Endodermal cell (in vitro differentiated cells): ENCODE results near the gene EXOC3L2. TPM values are rescaled to one million over a fixed set of nuclear protein-coding genes. Genes with fewer than 3 reads are reported as not detected.
A peak's percentile ranks its signal among the peaks of the same experiment; 100 is the strongest.

Experiments used
- DNase-seq: peaks from one replicate; pipeline ENCODE4 v3.0.0-alpha.2; 2017
- H3K27ac ChIP-seq: 2 replicates; pipeline ENCODE4 v1.5.1; 2013; ENCODE audit warnings: mild to moderate bottlenecking, low read depth, low read length, moderate library complexity
- H3K27me3 ChIP-seq: 2 replicates; pipeline ENCODE4 v1.6.1; 2013; ENCODE audit warnings: mild to moderate bottlenecking, low read length, moderate library complexity; ENCODE audit not compliant: insufficient read depth, control insufficient read depth, poor library complexity, severe bottlenecking
- H3K36me3 ChIP-seq: 2 replicates; pipeline ENCODE4 v1.7.0; 2013; ENCODE audit warnings: mild to moderate bottlenecking, low read length, moderate library complexity; ENCODE audit not compliant: control insufficient read depth, insufficient read depth
- H3K4me1 ChIP-seq: one replicate; pipeline ENCODE4 v1.7.0; 2013; ENCODE audit warnings: low read length; ENCODE audit not compliant: control insufficient read depth, insufficient read depth
- H3K4me3 ChIP-seq: 2 replicates; pipeline ENCODE4 v1.5.1; 2013; ENCODE audit warnings: mild to moderate bottlenecking, low read length, moderate library complexity
- H3K9ac ChIP-seq: 2 replicates; pipeline ENCODE4 v1.6.1; 2013; ENCODE audit warnings: mild to moderate bottlenecking, low read length, moderate library complexity; ENCODE audit not compliant: poor library complexity, severe bottlenecking; ENCODE audit errors: extremely low read depth
- H3K9me3 ChIP-seq: 2 replicates; pipeline ENCODE4 v1.6.1; 2013; ENCODE audit warnings: mild to moderate bottlenecking, low read length, moderate library complexity; ENCODE audit not compliant: control insufficient read depth
- H3K27ac Mint-ChIP-seq: 2 replicates; pipeline ENCODE4 v1.8.0; 2020; ENCODE audit warnings: mixed read lengths
- H3K27me3 Mint-ChIP-seq: 2 replicates; pipeline ENCODE4 v1.8.0; 2021; ENCODE audit warnings: mild to moderate bottlenecking, mixed read lengths; ENCODE audit not compliant: insufficient read depth
- H3K36me3 Mint-ChIP-seq: 2 replicates; pipeline ENCODE4 v1.8.0; 2020; ENCODE audit warnings: low read depth, mixed read lengths
- H3K4me1 Mint-ChIP-seq: 2 replicates; pipeline ENCODE4 v1.8.0; 2020; ENCODE audit warnings: mixed read lengths
- H3K4me3 Mint-ChIP-seq: 2 replicates; pipeline ENCODE4 v1.8.0; 2020; ENCODE audit warnings: mild to moderate bottlenecking, moderate library complexity, mixed read lengths
- H3K9me3 Mint-ChIP-seq: 2 replicates; pipeline ENCODE4 v1.8.0; 2020; ENCODE audit warnings: mild to moderate bottlenecking, mixed read lengths
- CTCF ChIP-seq: fragments of 200-600 bp; sonication (generic); conservative IDR thresholded peaks from 2 replicates; pipeline ENCODE4 v1.5.0; 2021; ENCODE audit warnings: antibody characterized with exemption, mild to moderate bottlenecking
- WGBS, 2 experiments: methylation state at CpG; one replicate each; pipeline versions ENCODE4 v1.1.5 to v1.1.7; 2013; ENCODE audit warnings: missing lambda C conversion rate in 2 of 2, mixed read lengths in 1 of 2; ENCODE audit not compliant: insufficient coverage in 1 of 2, insufficient read length in 1 of 2; 5-methylcytosine and 5-hydroxymethylcytosine counted together
- total RNA-seq, 2 donors: library from RNA; stranded (reverse); fragmentation: NEBNext Ultra II Directional in 1 of 2; extraction: Animal tissue kit (Norgen Biotek cat#: 25700) in 1 of 2; gene quantifications; 2 replicates in 1 of 2; 3 replicates in 1 of 2; pipeline ENCODE4 v1.2.1, GENCODE V29; 2021

Gene EXOC3L2
- total RNA-seq, 2 donors from 2014 or later: 0.11 TPM; not detected in 1

GRCh38 chr19:45256836-45257235, 11.6 kb upstream of the EXOC3L2 start:
- no peak for TF ChIP-seq CTCF
- Mint-ChIP-seq H3K27ac (no peak overlapping the region), H3K9me3 (no peaks in the 10 kb centered on the region), H3K36me3 (peaks cover 17% of the 10 kb centered on the region), H3K4me3 (no peak overlapping the region), H3K4me1 (peaks cover 17% of the 10 kb centered on the region), H3K27me3 (no peaks in the 10 kb centered on the region)
- Histone ChIP-seq H3K4me1 (no peaks in the 10 kb centered on the region), H3K36me3 (peaks cover 18% of the 10 kb centered on the region), H3K27ac (no peak overlapping the region), H3K9ac (no peak overlapping the region), H3K27me3 (no peaks in the 10 kb centered on the region), H3K9me3 (no peaks in the 10 kb centered on the region), H3K4me3 (no peak overlapping the region)
- DNase-seq: no peak
- 96 to 100% methylated on average over 1 to 4 of the region's 4 CpGs for WGBS, 2 experiments

DNA sequence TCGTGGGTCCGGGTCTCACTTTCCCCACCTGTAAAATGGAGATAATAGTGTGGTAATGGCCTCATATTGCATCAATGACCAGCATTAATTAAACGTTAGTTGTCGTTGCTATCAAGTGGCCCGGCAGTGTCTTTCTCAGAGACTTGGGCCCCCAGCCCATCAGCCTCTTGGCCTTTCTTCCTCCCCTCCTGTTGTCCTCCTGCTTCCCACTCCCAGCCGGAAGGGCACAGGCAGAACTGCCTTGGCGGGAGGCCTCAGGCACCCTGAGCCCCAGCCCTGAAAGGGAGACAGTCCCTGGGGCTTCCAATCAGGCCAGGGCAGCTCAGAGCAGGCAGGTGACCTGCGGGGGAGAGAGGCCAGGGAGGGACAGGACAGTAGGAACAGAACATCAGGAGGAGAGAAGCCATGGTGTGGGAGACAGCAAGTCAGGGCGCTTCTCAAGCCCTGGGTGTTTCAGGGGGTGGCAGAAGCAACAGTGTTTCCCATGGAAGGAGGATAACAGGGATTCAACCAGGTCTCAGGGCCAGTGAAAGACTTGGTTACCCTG, 10.5 kb upstream of the EXOC3L2 start:
- peaks cover 10% of the 10 kb centered on the region for H3K36me3 ChIP-seq
- 93 to 95% methylated on average over 7 to 9 of the region's 9 CpGs for WGBS, 2 experiments
- no peaks in the 10 kb centered on the region for H3K9me3 Mint-ChIP-seq
- H3K9me3 ChIP-seq: no peaks in the 10 kb centered on the region
- H3K4me1 Mint-ChIP-seq: peaks cover 17% of the 10 kb centered on the region
- no peak overlapping the region for H3K4me3 Mint-ChIP-seq
- DNase-seq: no peak
- H3K4me1 ChIP-seq: no peaks in the 10 kb centered on the region
- TF ChIP-seq CTCF: no peak
- no peak overlapping the region for H3K27ac ChIP-seq
- no peaks in the 10 kb centered on the region for H3K27me3 ChIP-seq
- peaks cover 12% of the 10 kb centered on the region for H3K36me3 Mint-ChIP-seq
- peaks cover 2% of the 10 kb centered on the region for H3K27me3 Mint-ChIP-seq
- H3K4me3 ChIP-seq: no peak overlapping the region
- no peak overlapping the region for H3K9ac ChIP-seq
- H3K27ac Mint-ChIP-seq: no peak overlapping the region

DNA sequence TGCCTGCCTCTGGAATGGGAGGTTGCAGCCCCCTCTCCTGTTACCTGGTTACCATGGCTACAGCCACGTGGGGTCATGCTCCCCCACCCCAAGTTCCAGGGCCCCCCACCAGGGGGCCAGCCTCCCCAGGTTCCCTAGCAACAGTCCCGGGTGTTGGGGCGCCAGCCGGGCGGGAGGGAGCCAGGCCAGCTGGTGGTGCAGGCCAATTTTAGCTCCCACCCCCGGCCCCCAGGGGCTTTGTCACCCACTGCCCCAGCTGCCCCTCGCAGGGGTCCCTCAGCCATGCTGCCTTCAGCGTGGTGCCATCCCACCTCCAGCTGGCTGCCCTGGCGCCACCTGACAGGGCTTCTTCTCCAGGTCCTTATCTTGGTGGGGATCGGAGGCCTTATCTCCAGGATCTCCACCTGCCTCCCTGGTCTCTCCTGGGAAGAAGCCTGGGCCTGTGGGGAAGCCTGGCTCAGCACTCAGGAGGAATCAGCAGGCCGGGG, 8.9 kb upstream of the EXOC3L2 start:
- H3K27me3 ChIP-seq: no peaks in the 10 kb centered on the region
- TF ChIP-seq CTCF: peak; percentile 63
- Mint-ChIP-seq H3K27ac (no peak overlapping the region), H3K36me3 (peaks cover 11% of the 10 kb centered on the region), H3K4me1 (peaks cover 17% of the 10 kb centered on the region), H3K27me3 (peaks cover 15% of the 10 kb centered on the region), H3K4me3 (peak overlapping the region; percentile 67), H3K9me3 (no peaks in the 10 kb centered on the region)
- peaks cover 10% of the 10 kb centered on the region for H3K36me3 ChIP-seq
- no peak overlapping the region for H3K9ac ChIP-seq
- no peak overlapping the region for H3K27ac ChIP-seq
- H3K4me1 ChIP-seq: no peaks in the 10 kb centered on the region
- no peak overlapping the region for H3K4me3 ChIP-seq
- DNase-seq: peak; percentile 49
- no peaks in the 10 kb centered on the region for H3K9me3 ChIP-seq
- WGBS, 2 experiments: 86 to 89% methylated on average over 5 to 11 of the region's 11 CpGs
